NOMO-1 (cell line): Measurements from ENCODE around the gene HOXB5.

ENCODE experiments used
- DNase-seq, 2 experiments: peaks; one replicate each; lab custom pipeline; 2025; ENCODE audit not compliant: unreplicated experiment in 2 of 2; lab: John Stamatoyannopoulos, UW

The HOXB5 gene

DNA sequence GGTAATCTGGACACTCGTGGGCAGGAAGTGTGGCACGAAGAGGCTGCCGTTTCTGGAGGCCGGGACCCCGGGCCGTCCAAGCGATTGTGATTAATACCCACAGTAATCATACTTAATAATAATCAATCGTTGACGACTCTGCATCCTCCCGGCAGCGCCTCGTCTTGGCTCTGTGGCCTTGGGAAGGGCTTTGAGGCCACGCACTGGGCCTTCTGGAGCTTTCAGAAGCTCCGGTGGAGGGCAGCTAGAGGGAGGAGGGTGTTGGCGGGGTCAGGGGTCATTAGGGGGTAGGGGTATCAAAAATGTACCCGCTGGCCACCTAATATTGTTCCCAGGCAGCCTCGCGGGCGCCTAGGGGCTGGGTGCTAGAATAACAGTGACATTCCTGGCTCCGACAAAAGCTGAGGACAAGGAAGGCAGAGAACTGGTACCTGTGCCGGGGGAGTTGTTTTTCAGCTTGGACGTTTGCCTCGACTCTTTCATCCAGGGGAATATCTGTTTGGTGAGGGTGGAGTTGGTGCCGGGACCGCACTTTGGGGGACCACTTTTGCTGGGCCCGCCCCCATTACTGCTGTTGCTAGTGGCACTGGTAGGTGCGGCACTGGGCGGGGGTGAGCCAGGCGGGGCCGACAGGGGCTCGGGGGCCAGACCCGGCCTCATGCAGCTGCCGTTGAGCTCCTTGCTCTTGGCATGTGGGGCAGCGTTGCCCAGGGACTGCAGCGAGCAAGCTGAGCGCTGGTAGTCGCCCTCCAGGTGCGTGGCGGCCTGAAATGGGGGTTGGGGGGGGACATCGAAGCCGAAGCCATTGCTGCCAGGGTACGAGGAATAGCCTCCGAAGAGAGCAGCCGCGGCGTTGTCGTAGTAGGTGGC, 41.7 kb downstream of the HOXB5 start:
- DNase-seq: no peak

DNA sequence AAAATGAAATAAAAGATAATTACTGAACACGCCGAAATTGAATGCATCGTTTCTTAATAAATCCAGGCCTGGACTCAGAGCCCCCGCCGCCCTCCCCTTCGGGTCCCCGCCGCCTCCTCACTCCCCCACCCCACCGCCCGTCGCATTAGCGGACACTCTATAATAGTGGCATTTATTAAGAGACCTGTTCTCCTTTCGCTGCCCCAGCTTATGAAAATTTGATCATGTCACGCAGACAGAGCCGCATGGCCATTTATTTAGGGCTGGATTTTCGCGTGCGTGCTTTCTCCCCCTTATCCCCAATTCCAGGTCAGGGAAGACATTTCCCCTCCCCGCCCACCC, 42.4 kb downstream of the HOXB5 start:
- no peak for DNase-seq

DNA sequence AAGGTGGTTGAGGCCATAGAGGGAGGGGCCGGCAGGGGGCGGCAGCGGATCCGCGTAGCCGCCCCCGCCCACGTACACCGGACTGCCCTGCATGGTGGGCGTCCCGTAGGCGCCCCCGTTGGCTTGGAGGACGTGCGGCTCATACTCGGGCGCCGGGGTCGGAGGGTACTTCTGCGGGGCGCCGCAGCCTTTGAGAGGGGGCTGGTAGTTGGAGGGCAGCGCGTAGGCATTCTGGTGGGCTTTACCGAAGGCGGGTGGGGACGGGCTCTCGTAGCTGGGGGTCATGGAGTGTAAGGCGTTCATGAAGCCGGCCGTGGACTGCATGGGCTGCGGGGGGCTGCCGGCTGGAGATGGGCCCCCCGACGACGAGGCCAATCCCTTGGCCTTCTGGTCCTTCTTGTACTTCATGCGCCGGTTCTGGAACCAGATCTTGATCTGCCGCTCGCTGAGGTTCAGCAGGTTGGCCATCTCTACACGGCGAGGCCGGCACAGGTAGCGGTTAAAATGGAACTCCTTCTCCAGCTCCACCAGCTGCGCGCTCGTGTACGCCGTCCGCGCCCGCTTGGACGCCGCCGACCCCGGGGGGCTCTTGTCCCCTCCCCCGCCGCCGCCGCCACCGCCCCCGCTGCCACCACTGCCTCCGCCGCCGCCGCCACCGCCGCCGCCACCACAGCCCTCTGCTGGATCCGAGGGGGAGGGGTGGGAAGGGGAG, 42.9 kb downstream of the HOXB5 start:
- DNase-seq: no peak

DNA sequence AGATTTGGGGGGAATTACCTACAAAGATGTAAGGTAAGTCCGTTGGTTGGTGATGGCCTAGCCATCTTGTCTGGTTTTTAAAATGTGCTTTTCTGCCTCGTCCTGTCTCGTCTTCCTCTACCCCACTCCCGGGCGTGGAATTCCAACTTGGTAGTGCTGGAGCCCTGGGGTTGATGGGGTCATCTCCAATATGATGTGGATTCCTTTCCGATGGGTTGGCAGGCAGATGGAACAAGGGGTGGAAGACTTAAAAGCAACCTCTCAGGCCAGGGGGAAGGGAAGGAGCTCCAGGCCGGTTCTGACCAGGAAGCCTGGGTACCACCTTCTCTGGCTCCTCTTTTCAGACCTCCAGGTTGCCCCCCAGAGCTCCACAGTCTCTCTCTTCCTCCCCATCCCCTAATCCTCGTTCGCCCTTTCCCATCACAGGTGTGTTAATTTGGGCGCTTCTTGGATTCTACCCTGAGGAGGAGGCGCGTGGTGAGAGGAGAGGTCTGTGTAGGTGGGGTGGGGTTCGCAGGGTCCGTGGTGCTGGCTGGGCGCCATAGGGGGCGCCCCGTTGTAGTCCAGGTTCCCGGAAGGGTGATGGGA, 43.6 kb downstream of the HOXB5 start:
- DNase-seq: no peak

DNA sequence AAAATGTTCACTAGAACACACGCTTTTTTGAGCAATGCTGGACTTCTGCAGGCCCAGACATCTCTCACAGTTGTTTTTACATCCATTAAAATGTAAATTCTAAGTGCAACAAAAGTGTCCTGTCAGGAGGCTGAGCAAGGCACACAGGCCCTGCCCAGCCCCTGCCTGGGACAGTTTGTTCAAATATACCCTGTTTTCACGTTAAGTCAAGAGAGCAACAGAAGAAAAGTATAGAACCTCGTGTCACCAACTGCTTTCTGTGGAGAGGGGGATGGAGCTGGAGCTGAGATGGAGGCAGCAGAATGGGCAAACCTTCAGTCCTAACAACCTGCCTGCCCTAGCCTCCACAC, 44.3 kb downstream of the HOXB5 start:
- DNase-seq: no peak

DNA sequence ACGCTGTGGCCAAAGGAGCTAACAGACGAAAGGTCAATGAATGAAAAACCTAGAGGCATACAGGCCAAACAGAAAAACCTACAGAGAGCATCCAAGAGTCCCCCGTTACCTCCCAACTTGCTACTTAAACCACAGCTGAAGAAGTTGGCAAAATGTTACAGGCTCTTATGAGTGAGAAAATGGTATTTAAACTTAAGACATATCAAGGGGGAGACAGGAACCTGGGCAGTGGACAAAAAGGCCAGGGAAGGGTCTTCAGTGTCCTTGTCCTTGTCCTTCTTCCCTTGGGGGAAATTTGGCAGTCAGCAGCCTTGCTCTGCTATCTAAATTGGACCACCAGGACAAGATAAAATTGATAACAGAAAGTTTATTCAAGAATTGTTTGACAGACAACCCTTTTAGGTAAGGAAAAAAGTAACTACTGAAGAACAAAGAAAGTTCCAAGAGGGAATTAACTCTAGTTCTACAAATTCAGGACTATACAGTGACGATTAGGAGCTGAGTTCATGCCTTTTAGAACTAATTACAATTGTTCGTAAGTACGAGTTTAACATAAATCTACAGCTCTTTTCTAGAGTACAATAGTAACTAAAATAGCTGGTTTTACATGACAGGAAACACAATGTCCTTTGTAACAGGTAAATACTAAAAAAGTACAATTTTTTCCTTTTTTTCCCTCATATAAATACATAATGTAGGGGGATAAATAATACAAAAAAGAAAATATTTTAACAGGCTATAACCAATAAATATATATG, 44.9 kb downstream of the HOXB5 start:
- no peak for DNase-seq

DNA sequence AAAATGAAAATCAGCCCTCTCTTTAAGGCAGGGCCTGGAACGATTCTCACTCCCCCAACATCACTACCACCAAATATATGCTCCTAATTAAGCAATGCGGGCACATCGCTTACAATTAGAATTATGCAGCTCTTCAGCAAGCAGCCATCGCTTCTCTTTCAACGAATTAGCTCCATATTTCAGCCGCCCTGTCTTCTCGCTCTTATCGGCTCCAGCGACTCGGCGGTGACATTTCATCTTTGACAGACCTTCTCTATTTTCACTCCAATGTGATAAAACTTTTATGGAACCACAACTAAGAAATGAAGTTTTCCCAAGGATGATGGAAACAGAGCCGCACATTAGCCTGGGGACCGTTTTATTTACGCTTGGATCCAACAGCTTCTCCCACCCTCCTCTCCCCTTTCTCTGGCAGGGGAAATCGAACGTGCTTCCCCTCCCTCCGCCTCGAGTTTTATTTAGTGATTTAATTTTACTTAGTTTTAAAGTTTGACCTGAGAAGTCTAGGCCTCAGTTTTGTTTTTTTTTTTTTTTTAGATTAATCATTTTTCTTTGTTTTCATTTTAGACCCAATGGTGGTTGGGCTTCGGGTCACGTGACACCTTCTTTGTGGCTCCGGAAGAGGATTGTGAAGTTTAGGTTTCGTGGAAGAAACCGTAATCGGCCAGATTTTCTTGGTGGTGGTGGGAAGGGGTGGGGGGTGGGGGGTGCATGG, 45.6 kb downstream of the HOXB5 start:
- DNase-seq: no peak

DNA sequence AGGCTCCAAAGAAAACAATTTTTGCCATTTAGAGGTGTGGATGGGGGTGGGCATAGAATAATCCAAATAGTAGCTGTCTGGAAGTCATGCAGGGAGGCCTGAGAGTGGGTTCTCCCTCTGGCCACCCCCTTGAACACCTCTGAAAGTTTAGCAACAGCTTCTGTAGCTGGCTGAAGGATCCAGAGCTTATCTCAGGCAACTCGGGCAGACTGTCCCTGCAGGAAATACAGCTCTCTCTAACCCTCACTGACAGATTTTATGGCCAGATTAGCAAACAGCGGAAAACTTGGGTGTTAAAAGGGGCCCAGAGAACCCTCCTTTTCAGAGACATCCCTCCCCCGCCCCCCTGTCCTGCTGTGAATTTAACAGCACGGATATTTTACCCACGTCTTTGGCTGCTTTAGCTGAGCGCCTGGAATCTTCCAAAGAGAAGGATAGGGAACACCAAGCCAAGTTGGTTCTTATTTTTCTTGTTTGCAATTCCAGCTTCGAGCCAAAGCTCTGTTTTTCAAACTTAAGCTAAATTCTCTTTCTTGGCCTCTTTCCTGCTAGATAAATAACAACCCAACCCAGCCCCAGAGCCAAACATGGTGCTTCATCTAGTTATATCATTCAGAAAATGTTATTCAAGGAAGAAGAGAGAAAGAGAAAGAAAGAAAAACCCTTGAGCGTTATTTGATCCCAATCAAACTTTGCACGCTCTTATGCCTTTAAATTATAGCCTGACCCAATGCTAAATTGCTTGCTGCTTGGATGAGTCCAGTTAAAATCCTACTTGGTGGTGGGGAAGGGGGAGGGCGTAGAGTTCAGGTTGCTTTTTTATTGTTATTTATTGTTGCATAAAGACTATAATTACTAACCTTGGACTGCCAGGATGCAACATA, 46.4 kb downstream of the HOXB5 start:
- DNase-seq: no peak

DNA sequence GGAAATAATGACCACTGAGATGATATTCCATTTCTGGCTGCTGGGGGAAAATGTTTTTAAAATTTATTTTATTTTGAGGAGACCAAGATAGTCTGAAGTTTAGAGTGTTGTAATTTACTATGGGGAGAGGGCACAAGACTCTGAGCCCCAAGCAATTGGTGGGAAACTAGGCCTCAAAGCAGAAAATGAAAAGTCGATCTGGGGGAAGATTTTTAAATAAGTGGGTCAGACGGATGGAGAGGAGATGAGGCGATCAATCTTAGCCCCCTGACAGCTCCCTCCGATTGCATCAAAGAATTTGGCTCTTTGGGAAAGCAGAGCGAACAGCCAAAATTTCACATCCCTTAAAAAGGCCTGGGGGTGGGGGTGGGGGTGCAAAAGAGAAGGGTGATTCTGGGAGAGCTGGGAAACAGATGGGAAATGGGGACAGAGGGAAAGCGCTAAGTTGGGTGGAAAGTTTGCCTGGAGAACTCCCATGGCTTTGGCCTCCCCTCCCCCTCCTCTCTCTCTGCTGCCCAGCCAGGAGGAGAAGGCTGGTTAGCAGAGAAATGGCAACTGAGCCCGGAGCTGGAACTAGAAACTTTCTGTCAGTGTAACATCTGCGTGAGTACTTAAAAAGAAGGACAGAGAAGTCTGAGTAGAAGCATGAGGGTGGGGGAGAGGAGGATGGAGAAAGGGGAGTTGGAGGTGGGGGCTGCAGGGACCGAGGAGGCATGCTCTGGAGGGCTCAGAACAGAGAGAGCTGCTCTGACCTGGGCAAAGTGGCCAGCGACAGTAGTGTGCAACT, 47.2 kb downstream of the HOXB5 start:
- no peak for DNase-seq

DNA sequence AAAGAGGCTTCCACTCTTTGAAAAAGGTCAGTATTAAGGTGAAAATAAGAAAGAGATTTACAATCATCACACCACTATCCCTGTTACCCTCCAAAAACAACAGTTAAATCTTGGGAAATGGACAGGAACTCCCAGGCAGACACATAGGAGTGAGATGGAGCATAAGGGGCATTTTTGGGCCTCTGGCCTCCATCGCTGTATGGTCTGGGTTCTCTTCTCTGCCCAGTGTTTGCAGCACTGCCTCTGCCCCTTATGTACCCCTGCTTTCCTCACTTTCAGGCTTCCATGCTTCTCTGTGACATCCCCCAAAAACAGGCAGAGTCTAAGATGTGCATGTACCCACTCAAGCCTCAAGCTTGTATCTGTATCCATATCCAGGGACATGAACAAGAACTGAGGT, 48.0 kb downstream of the HOXB5 start:
- no peak for DNase-seq

DNA sequence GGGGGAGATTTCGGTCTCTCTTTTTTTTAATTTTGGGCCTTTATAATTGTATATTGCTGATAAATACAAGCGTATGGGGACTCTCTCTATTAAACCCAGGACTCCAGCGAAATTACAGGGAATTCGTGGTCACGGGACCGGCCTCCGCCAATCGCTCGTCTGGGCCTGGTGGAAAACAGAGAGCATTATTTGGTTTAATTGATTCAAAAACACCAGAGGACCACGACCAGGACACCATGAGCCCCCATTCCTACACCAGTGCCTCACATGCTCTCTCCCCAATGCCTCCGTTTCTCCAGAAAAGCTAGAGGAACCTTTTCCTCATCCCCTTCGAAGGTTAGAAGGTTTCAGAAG, 48.6 kb downstream of the HOXB5 start, which contains the start of gene HOXB2:
TSS of gene HOXB2 (minus strand) at position 88 of the 354 bp plus-strand sequence. CDS start 198 bp downstream, outside the sequence.
- DNase-seq: no peak

DNA sequence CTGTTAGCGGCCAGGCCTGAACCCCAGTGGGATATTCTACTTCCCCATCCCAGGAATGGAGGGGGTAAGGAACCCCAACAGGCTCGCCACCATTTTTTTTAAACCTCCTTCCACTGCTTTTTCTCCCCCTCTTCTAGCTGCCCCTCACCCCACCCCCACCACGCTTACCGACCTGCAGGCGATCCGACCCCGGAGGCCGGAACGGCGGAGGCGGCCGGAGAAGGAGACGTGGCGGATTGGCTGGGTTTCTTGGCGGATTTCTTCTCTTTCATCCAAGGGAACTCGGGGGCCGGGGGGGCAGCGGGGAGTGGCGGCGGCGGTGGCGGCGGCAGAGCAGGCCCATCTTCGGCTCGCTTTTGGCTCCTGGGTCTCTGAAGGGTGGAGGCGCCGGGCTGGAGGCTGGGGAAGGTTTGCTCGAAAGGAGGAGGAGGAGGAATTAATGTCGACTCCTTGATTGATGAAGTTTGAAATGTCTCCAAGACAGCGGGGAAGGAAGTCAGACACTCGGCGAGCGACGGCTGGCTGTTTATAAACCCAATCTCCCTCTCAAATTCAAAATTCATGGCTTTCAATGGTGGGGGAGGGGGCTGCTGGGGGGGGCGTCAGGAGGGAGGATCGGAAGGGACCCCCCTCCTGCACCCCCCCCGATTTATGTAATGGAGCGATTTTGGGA, 49.1 kb downstream of the HOXB5 start:
- DNase-seq: no peak

DNA sequence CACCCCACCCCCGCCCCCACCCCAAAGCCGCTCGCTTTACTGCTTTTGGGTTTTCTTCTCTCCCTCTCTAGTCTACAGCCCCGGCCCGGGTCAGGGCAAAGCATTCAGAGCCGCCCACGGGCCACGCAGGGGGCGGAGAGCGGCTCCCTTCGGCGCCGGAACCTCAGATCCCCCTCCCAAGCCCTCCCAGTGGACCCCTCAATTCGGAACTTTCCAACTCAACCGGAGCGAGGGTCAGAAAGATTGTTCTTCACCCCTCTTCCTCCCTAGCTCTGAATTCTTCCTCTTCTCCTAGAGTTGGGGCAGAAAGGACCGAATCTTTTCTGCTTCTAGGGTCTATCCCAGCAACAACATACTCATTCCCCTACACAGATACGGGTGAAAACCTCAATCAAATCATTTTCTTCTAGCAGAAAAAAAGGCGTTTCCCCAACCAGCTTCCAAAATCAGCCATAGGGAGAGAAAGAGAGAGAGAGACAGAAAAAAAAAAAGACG, 49.7 kb downstream of the HOXB5 start:
- DNase-seq: no peak

DNA sequence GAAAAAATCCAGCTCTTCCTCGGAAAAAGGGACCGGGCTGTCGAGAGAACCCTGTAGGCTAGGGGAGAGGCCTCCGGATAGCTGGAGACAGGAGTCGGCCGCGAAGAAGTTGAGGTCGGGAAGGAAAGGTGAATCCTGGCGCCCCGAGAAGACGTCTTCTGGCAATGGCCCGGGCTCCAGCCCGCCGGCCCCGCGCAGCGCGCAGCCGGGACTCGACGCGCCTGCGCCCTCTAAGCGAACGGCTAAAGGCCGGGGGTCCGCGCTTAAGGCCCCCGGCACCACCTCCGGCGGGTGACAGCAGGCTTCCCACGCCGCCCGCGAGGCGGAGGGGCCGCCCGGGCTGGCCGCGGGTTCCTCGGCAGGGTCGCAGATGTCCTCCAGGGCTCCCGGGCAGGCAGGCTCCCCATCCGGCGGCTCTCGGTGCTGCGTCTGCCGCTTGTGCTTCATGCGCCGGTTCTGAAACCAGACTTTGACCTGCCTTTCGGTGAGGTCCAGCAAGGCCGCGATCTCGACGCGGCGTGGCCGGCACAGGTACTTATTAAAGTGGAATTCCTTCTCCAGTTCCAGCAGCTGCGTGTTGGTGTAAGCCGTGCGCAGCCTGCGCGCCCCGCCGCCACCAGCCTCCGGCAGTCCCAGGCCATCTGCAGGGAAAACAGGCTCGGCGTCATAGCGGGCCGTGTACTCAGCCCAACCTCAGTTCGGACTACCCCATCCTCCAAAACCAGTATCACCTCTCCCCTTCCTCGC, 50.3 kb downstream of the HOXB5 start:
- peak in 1 of 2 experiments; percentile 18 for DNase-seq

DNA sequence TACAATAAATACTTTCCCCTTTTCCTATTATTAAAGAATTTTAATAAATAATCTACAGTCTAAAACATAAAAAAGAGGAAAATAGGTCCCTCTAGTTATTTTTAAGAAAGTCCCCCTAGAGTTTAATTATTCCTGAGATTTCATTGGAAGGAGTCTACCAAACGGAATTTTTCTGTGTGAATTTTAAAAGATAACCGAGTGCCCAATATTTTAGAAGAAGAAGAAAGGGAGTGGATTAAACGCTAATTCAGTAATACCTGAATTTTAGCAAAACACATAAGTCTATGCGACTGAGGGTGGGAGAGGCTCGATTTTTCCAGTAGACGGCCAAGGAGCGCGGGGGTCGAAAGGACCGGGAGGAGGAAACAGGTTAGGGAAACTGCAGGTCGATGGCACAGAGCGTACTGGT, 50.9 kb downstream of the HOXB5 start:
- no peak for DNase-seq

DNA sequence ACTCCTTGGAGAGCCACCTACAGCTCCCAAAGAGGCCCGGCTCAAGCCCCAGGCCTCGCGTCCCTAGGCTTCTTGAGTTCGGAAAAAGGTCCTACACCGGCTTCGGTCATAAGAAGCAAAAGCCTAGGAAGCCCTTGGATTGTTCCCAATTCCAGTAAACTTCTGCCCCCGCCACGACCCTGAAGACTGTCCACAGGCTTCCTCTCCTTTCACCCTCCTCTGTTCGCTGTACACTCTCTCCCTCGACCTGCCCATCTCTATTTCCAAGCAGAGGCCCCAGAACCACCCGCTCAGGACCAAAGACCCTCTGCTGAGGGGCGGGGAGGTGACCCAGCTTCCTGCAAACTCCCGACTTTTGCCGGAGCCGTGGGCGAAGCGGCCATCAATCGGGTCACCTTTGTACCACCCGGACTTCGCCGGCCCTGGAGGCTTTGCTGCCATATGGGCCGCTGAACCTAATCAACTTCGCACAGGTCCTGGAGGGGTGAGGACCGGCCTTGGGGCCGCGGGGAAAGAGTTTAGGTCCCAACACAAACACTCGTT, 51.4 kb downstream of the HOXB5 start:
- DNase-seq: no peak

DNA sequence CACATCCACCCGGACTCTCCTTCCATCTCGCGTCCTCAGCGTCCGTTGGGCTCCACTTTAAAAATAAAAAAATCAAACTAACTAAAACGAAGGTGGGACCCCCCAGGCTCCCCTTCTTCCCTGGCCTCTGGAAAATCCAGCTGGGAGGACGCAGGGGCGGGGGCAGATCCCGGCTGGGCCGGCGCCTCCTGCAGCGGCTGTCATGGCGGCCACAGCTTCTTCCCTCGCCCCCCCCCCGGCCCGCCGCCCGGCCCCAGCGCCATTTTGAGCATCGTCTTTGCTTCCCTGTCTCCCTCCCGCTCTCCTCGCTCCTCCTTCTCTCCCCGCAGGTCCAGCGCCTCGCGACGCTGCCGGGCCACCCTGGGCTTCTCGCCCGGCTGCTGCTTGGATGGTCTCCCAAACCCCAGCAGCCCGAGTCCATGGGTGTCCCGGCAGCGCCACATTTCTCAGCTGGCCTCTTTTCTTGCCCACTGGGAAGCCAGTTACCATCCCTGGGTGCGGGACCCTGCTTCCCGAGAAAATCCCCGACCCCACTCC, 51.9 kb downstream of the HOXB5 start:
- no peak for DNase-seq
